Muscle of leg (tissue), 11 donors: ENCODE data around the gene FASLG. TPM values are rescaled to one million over a fixed set of nuclear protein-coding genes. Genes with fewer than 3 reads are reported as not detected.

Experiments
- DNase-seq: peaks from one replicate; pipeline ENCODE4 v3.0.0; 2013
- H3K27ac ChIP-seq: one replicate; pipeline ENCODE4 v1.5.1; 2013; ENCODE audit warnings: mild to moderate bottlenecking, low read length, control low read depth
- H3K27me3 ChIP-seq: one replicate; pipeline ENCODE4 v1.6.1; 2013; ENCODE audit warnings: low read length; ENCODE audit not compliant: control insufficient read depth, insufficient read depth
- H3K36me3 ChIP-seq: one replicate; pipeline ENCODE4 v1.6.1; 2013; ENCODE audit warnings: low read length; ENCODE audit not compliant: control insufficient read depth, insufficient read depth
- H3K4me1 ChIP-seq: one replicate; pipeline ENCODE4 v1.6.1; 2013; ENCODE audit warnings: low read length; ENCODE audit not compliant: control insufficient read depth, insufficient read depth
- H3K4me3 ChIP-seq: one replicate; pipeline ENCODE4 v1.5.1; 2013; ENCODE audit warnings: low read length, control low read depth
- H3K9me3 ChIP-seq: replicated peaks from 2 replicates; pipeline ENCODE4 v1.6.1; 2013; ENCODE audit warnings: low read depth, low read length; ENCODE audit not compliant: control insufficient read depth
- WGBS: methylation state at CpG from one replicate; pipeline ENCODE4 v1.1.5; 2013; ENCODE audit warnings: missing lambda C conversion rate; ENCODE audit not compliant: insufficient coverage; 5-methylcytosine and 5-hydroxymethylcytosine counted together
- polyA plus RNA-seq, 8 donors: library from polyadenylated mRNA; unstranded; fragments of 120-200 nt; gene quantifications; one replicate each; pipeline versions ENCODE4 v1.2.1 to v1.2.3, GENCODE V29; 2013; ENCODE audit warnings: inconsistent platforms in 1 of 8, low replicate concordance in 1 of 8; ENCODE audit not compliant: insufficient read length in 8 of 8, insufficient read depth in 1 of 8
- total RNA-seq: library from RNA; stranded (reverse); fragments of 120-200 nt; gene quantifications from one replicate; pipeline ENCODE4 v1.2.4, GENCODE V29; 2013

The FASLG gene
- total and polyA plus RNA-seq, 9 donors = 0.09 to 0.16 (median 0.12) TPM; not detected in 1

GRCh38 chr1:172627702-172628101, 31.2 kb upstream of the FASLG start:
- Histone ChIP-seq H3K4me3 (no peak overlapping the region), H3K27ac (no peak overlapping the region), H3K9me3 (no peaks in the 10 kb centered on the region), H3K4me1 (no peaks in the 10 kb centered on the region), H3K27me3 (no peaks in the 10 kb centered on the region), H3K36me3 (no peaks in the 10 kb centered on the region)
- no CpG with 5 or more reads among the region's 3 CpGs for WGBS
- no peak for DNase-seq

GRCh38 chr1:172628401-172628800, 30.5 kb upstream of the FASLG start:
- H3K4me3 ChIP-seq = no peak overlapping the region

GRCh38 chr1:172629170-172629569, 29.7 kb upstream of the FASLG start:
- Histone ChIP-seq H3K4me1 (no peaks in the 10 kb centered on the region), H3K36me3 (no peaks in the 10 kb centered on the region), H3K4me3 (no peak overlapping the region), H3K9me3 (no peaks in the 10 kb centered on the region), H3K27me3 (no peaks in the 10 kb centered on the region), H3K27ac (no peak overlapping the region)
- DNase-seq = no peak
- WGBS = no CpG with 5 or more reads among the region's 2 CpGs

More at GRCh38 chr1:172628401-172628800, 30.5 kb upstream of the FASLG start:
- H3K9me3 ChIP-seq = no peaks in the 10 kb centered on the region
- no peak for DNase-seq
- H3K27me3 ChIP-seq = no peaks in the 10 kb centered on the region
- H3K4me1 ChIP-seq = no peaks in the 10 kb centered on the region
- H3K36me3 ChIP-seq = no peaks in the 10 kb centered on the region
- WGBS = 50% methylated on average over 2 of the region's 4 CpGs
- H3K27ac ChIP-seq = no peak overlapping the region

DNA sequence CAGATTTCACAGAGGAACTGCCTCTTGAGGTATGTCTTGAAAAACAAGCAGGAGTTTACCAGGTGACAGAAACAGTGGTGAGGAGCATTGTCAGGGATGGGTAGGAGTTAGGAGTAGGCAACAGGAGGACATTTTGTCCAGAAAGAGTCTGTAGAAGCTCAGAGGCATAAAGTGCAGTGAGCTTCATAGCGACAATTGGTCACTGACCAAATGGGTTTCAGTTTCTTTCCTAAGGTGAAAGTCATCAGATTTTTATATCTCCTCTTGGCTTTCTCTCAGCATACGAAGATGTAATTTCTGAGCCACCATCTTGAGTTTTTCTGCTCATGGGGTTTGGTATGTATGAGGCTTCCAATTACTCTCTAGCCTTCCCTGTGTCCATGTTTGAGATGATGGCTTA, 29.3 kb upstream of the FASLG start:
- Histone ChIP-seq H3K27ac (no peak overlapping the region), H3K9me3 (no peaks in the 10 kb centered on the region), H3K27me3 (no peaks in the 10 kb centered on the region), H3K36me3 (no peaks in the 10 kb centered on the region), H3K4me1 (no peaks in the 10 kb centered on the region), H3K4me3 (no peak overlapping the region)
- no CpG with 5 or more reads among the region's 2 CpGs for WGBS
- no peak for DNase-seq

DNA sequence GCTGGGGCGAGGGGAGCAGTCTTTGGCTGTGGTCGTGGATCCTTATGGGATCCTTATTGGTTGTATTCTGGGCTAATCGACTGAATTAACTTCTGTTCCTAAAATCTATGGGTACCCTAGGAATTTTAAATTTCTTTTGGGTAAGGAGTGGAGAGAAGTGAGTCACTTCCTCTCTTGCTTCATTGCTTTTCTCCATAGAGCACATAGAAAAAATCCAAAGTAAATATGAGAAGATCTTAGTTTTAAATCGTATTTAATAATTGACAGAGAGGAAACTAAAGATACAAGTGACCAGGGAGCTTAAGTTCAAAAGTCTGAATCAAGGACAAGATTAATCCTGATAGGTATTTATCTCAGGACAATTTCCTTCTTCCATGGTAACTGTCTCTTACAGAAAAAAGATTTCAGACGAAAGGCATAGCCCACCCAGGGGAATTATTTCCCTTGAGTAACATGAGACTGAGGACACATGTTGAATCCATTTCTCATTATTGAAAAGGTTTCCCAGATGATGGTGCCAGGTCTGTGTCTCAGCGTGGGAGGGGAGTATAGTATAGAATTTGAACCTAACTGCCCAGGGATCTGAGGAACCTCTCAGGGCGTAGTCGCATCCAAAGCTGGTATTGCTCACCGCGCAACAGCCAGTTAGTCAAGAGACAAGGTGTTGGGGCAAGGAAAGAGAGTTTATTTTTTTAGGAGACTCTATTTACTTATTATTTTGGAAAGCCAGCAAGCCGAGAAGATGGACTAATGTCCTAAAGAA, 28.7 kb upstream of the FASLG start:
- no peaks in the 10 kb centered on the region for H3K36me3 ChIP-seq
- no peak overlapping the region for H3K4me3 ChIP-seq
- H3K27me3 ChIP-seq = no peaks in the 10 kb centered on the region
- H3K27ac ChIP-seq = no peak overlapping the region
- 90% methylated on average over 3 of the region's 11 CpGs for WGBS
- no peak for DNase-seq
- H3K9me3 ChIP-seq = no peaks in the 10 kb centered on the region
- H3K4me1 ChIP-seq = no peaks in the 10 kb centered on the region

DNA sequence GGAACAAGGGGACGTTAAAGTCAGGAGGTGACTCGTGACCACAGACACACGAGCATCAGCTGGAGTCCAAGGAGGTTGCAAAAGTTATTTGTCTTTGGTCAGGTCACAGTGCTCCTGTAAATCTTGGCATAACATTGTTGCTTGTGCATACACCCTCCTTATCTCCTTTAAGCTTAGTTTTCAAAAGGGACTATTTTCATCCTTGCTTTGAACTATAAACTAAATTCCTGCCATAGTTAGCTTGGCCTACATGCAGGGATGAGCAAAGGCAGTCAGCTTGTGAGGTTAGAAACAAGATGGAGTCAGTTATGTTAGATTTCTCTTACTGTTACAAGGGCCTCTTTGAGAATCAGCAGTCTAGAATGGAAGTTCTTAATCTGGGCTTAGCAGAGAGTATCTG, 28.0 kb upstream of the FASLG start:
- H3K27me3 ChIP-seq = no peaks in the 10 kb centered on the region
- WGBS = 60% methylated on average over 1 of the region's 3 CpGs
- no peak for DNase-seq

GRCh38 chr1:172637522-172637921, 21.4 kb upstream of the FASLG start:
- DNase-seq = no peak
- Histone ChIP-seq H3K27me3 (no peaks in the 10 kb centered on the region), H3K27ac (no peak overlapping the region), H3K36me3 (no peaks in the 10 kb centered on the region), H3K4me3 (no peak overlapping the region), H3K4me1 (no peaks in the 10 kb centered on the region), H3K9me3 (no peaks in the 10 kb centered on the region)
- 83% methylated on average over 1 of the region's 2 CpGs for WGBS

More for the DNA sequence above, 28.0 kb upstream of the FASLG start:
- Histone ChIP-seq H3K9me3 (no peaks in the 10 kb centered on the region), H3K27ac (no peak overlapping the region), H3K36me3 (no peaks in the 10 kb centered on the region), H3K4me1 (no peaks in the 10 kb centered on the region), H3K4me3 (no peak overlapping the region)

GRCh38 chr1:172638249-172638648, 20.7 kb upstream of the FASLG start:
- no peaks in the 10 kb centered on the region for H3K27me3 ChIP-seq
- no peak for DNase-seq
- H3K27ac ChIP-seq = no peak overlapping the region
- no CpG with 5 or more reads among the region's 2 CpGs for WGBS
- H3K9me3 ChIP-seq = no peaks in the 10 kb centered on the region
- no peak overlapping the region for H3K4me3 ChIP-seq
- H3K4me1 ChIP-seq = no peaks in the 10 kb centered on the region
- no peaks in the 10 kb centered on the region for H3K36me3 ChIP-seq

DNA sequence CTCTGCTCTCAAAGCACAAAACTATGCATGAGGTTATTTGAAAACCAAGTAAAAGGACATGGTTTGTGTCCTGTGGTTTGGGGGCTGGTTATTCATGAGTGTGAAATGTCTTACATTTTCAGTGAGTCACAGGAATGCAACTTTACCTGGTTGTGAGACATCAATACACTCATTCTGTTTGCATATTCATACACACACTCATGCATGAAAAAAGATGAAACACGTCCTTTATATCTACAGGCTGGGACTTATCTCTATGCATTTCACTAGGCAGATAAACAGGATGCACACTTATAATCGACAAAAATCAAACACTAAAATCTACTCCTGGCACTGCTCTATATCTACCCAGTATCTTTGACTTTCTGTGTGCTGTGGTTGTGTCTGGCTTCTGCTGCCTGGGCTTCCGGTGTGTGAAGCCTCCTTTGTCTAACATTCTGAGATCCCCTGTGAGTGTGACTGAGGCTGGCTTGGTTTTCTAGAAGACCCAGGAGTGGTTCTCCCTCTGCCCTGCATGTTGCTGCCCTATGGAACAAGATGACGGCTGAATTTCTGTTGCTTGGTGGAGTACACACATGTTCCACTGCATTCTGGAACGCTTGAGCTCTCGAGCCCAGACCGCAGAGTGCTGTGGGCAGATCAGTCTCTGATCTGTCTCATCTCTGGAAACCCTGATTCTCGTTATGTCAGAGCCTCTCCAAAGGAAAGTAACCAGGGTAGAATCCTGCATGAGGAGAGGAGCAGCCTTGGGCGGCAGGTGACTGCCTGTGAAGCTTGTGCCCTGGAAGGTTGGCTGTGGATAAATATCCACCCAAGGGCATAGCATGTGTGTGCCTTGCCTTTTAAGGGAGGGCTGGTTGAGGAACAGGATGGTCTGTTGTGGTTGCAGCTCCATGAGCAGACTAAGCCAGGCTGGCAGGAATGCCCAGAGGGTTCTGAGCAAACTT, 19.7 kb upstream of the FASLG start:
- H3K36me3 ChIP-seq = no peaks in the 10 kb centered on the region
- no peak overlapping the region for H3K27ac ChIP-seq
- H3K27me3 ChIP-seq = no peaks in the 10 kb centered on the region
- 85% methylated on average over 6 of the region's 9 CpGs for WGBS
- H3K9me3 ChIP-seq = no peaks in the 10 kb centered on the region
- H3K4me3 ChIP-seq = no peak overlapping the region
- H3K4me1 ChIP-seq = no peaks in the 10 kb centered on the region
- DNase-seq = no peak

- H3K27ac ChIP-seq = no peak overlapping the region
- 79% methylated on average over 3 of the region's 8 CpGs for WGBS
- H3K27me3 ChIP-seq = no peaks in the 10 kb centered on the region
- no peaks in the 10 kb centered on the region for H3K36me3 ChIP-seq
- no peaks in the 10 kb centered on the region for H3K4me1 ChIP-seq
- no peaks in the 10 kb centered on the region for H3K9me3 ChIP-seq
- no peak for DNase-seq
- no peak overlapping the region for H3K4me3 ChIP-seq
Measured at GRCh38 chr1:172640111-172640510, 18.8 kb upstream of the FASLG start.
